Esophagus muscularis mucosa (tissue), 3 donors: ENCODE data around the gene LCA5L.

Experiments used
- CTCF ChIP-seq, 3 experiments: fragments of 200-600 bp in 2 of 3; fragments of 450-650 bp in 1 of 3; sonication (generic) in 2 of 3; IDR thresholded peaks; one replicate each; pipeline ENCODE4 v1.5.1; 2017 to 2019; ENCODE audit warnings: antibody characterized with exemption in 3 of 3, mild to moderate bottlenecking in 2 of 3, moderate library complexity in 1 of 3
- POLR2A ChIP-seq: fragments of 450-650 bp; IDR thresholded peaks from one replicate; pipeline ENCODE4 v1.6.1; 2017; ENCODE audit warnings: antibody characterized with exemption, moderate library complexity, mild to moderate bottlenecking, low read depth

DNA sequence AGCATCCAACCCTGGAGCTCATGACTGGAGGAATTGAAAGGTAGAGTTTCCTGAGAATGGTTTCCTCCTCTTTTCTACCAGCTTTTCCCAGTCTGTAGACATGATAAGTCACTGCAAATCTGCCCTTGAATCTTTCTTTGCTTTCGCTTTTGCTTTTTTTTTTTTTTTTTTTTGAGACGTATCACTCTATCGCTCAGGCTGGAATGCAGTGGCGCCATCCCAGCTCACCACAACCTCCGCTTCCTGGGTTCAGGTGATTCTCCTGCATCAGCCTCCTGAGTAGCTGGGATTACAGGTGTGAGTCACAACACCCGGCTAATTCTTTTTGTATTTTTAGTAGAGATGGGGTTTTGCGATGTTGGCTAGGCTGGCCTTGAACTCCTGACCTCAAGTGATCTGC lies 1.7 kb upstream of the LCA5L start:
- TF ChIP-seq CTCF (IDR thresholded peaks at IDR 0.05) (no peak), POLR2A (no peak)
